A673 (cell line): ENCODE results near the gene IL11RA. TPM values are rescaled to one million over a fixed set of nuclear protein-coding genes. Genes with fewer than 3 reads are reported as not detected.

Experiments
- BruUV-seq: library from RNA; stranded (reverse); fragments of 400-500 nt; replicated peaks from 2 replicates; lab custom pipeline; 2021; lab: Mats Ljungman, UMichigan
- CTCF ChIA-PET: fragments of 300-600 bp; sonication (Branson Sonifier 250); formaldehyde crosslinking; loops from one replicate; lab custom pipeline; 2022; ENCODE audit warnings: antibody characterized with exemption; lab: Charles Lee
- POLR2A ChIA-PET: fragments of 300-600 bp; sonication (Branson Sonifier 250); formaldehyde crosslinking; loops from one replicate; lab custom pipeline; 2022; ENCODE audit warnings: antibody characterized with exemption; ENCODE audit not compliant: low non-redundant PET; lab: Charles Lee
- DNase-seq: peaks from one replicate; pipeline ENCODE4 v3.0.0-alpha.2; 2015; ENCODE audit warnings: low spot score
- H3K27ac ChIP-seq: fragments of 200-600 bp; sonication (generic); 2 replicates; pipeline ENCODE4 v1.5.1; 2016; ENCODE audit warnings: mixed run types, low read depth, mild to moderate bottlenecking, mixed read lengths, antibody characterized with exemption, low read length; ENCODE audit not compliant: poor library complexity, severe bottlenecking
- H3K27me3 ChIP-seq: fragments of 200-600 bp; sonication (generic); replicated peaks from 2 replicates; pipeline ENCODE4 v1.6.1; 2017; ENCODE audit warnings: mixed run types, low read depth, mild to moderate bottlenecking, mixed read lengths, antibody characterized with exemption, low read length; ENCODE audit not compliant: insufficient read depth, poor library complexity
- H3K36me3 ChIP-seq: fragments of 200-600 bp; sonication (generic); 2 replicates; pipeline ENCODE4 v1.6.1; 2016; ENCODE audit warnings: mixed run types, mild to moderate bottlenecking, mixed read lengths, antibody characterized with exemption, low read length; ENCODE audit not compliant: insufficient read depth, poor library complexity, severe bottlenecking
- H3K4me1 ChIP-seq: fragments of 200-600 bp; sonication (generic); 2 replicates; pipeline ENCODE4 v1.6.1; 2017; ENCODE audit warnings: mixed run types, mild to moderate bottlenecking, mixed read lengths, antibody characterized with exemption, low read length; ENCODE audit not compliant: insufficient read depth, poor library complexity, severe bottlenecking
- H3K4me3 ChIP-seq: fragments of 200-600 bp; sonication (generic); 2 replicates; pipeline ENCODE4 v1.5.1; 2016; ENCODE audit warnings: low read depth, mixed run types, mild to moderate bottlenecking, mixed read lengths, low read length; ENCODE audit not compliant: poor library complexity, severe bottlenecking
- H3K9me3 ChIP-seq: fragments of 200-600 bp; sonication (generic); 2 replicates; pipeline ENCODE4 v1.6.1; 2016; ENCODE audit warnings: mixed run types, low read depth, mild to moderate bottlenecking, mixed read lengths, antibody characterized with exemption, low read length; ENCODE audit not compliant: poor library complexity, severe bottlenecking
- EZH2 ChIP-seq: fragments of 200-600 bp; sonication (generic); IDR thresholded peaks from 2 replicates; pipeline ENCODE4 v1.6.1; 2017; ENCODE audit warnings: borderline replicate concordance, low read depth, mild to moderate bottlenecking, mixed read lengths, antibody characterized with exemption, low read length; ENCODE audit not compliant: poor library complexity, severe bottlenecking
- intact Hi-C: fragments of 100-400 bp; cut with micrococcal nuclease; formaldehyde crosslinking; loops from one replicate; pipeline ENCODE4 v1.10.0; 2022; ENCODE audit not compliant: unreplicated experiment
- total RNA-seq: library from RNA; stranded (reverse); gene quantifications from 2 replicates; pipeline ENCODE4 v1.2.3, GENCODE V29; 2021
- TF ChIP-seq, protein P1 (sequence below): fragments of 300-800, 200-600 bp; sonication (generic); conservative IDR thresholded peaks from 2 replicates; pipeline ENCODE4 v1.5.1; 2017; ENCODE audit warnings: low read depth, mild to moderate bottlenecking, antibody characterized with exemption, low read length, moderate library complexity, mixed read lengths

Gene IL11RA
- total RNA-seq, 1 experiment from 2014 or later: 5.6 TPM

DNA sequence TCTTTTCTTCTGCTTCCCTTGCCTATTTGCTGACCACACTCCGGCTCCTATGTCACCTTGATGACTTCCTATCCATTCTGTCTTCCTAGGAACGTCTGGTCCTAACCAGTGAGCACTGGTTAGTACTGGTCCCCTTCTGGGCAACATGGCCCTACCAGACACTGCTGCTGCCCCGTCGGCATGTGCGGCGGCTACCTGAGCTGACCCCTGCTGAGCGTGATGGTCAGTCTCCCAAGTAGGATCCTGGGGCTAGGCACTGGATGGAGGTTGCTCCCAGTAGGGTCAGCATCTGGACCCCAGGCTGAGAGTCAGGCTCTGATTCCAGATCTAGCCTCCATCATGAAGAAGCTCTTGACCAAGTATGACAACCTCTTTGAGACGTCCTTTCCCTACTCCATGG, 3.3 kb upstream of the IL11RA start:
- POLR2A ChIA-PET: no interaction called here

DNA sequence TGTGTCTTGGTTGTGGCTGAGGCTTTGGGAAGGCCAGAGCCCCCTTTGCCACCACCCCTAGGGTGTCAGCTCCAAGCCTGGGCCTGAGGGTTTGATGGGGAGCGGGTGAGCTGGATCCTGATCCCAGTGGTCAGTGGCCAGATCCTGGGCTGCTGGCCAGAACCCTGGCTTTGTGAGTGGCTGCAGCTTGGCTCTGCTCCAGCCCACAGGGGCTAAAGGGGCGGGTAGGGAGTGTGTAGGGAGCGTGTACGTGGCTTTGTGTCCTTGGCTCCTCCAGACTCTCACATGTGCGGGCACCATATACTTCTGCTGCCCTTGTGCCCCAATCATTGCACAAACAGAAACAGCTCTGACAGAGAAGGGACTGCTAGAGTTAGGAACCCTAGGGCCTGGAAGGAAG, 1.2 kb upstream of the IL11RA start:
- Histone ChIP-seq H3K27ac (no peak overlapping the region), H3K36me3 (peaks cover 17% of the 10 kb centered on the region), H3K4me3 (no peak overlapping the region), H3K27me3 (no peaks in the 10 kb centered on the region), H3K9me3 (no peaks in the 10 kb centered on the region), H3K4me1 (peaks cover 33% of the 10 kb centered on the region)
- CTCF ChIA-PET: interaction anchor here (0.7 kb wide), 1 partner anchor 17 kb away, joined by 3 read pairs; no protein-coding TSS in a partner anchor
- no peak for TF ChIP-seq EZH2
- TF ChIP-seq, protein P1, sequence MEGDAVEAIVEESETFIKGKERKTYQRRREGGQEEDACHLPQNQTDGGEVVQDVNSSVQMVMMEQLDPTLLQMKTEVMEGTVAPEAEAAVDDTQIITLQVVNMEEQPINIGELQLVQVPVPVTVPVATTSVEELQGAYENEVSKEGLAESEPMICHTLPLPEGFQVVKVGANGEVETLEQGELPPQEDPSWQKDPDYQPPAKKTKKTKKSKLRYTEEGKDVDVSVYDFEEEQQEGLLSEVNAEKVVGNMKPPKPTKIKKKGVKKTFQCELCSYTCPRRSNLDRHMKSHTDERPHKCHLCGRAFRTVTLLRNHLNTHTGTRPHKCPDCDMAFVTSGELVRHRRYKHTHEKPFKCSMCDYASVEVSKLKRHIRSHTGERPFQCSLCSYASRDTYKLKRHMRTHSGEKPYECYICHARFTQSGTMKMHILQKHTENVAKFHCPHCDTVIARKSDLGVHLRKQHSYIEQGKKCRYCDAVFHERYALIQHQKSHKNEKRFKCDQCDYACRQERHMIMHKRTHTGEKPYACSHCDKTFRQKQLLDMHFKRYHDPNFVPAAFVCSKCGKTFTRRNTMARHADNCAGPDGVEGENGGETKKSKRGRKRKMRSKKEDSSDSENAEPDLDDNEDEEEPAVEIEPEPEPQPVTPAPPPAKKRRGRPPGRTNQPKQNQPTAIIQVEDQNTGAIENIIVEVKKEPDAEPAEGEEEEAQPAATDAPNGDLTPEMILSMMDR: no peak
- intact Hi-C loops: no loop called here
- POLR2A ChIA-PET: no interaction called here
- no peak for DNase-seq
- BruUV-seq: no TSS peak

More for the DNA sequence above, 3.3 kb upstream of the IL11RA start:
- TF ChIP-seq, protein P1: no peak
- no peak for TF ChIP-seq EZH2
- CTCF ChIA-PET: no interaction called here
- Histone ChIP-seq H3K36me3 (peaks cover 17% of the 10 kb centered on the region), H3K27me3 (no peaks in the 10 kb centered on the region), H3K4me3 (no peak overlapping the region), H3K4me1 (peaks cover 18% of the 10 kb centered on the region), H3K27ac (no peak overlapping the region), H3K9me3 (no peaks in the 10 kb centered on the region)
- DNase-seq: no peak
- BruUV-seq: no TSS peak
- intact Hi-C loops: no loop called here

DNA sequence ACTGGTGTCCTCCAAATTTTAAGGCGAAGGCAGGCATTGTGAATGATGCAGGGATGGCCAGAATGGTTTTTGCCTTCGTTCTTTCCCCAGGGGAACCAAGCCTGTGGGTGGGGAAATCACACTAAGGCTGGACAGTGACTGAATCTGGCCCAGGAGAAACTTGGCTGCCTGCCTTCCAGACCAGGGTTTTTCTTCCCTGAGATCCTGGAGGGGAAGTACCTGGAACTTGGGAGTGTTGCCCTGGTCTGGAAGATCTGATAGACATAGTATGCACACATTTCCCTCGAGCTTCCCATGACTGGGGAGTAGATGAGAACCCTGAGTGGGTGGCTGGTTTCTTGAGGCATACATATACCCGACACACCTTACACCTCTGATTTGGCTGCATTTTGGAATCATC, 664 bp upstream of the IL11RA start:
- peaks cover 17% of the 10 kb centered on the region for H3K36me3 ChIP-seq
- DNase-seq: no peak
- H3K27me3 ChIP-seq: no peaks in the 10 kb centered on the region
- ChIA-PET POLR2A (no interaction called here), CTCF (no interaction called here)
- no TSS peak for BruUV-seq
- no peak overlapping the region for H3K27ac ChIP-seq
- H3K9me3 ChIP-seq: no peaks in the 10 kb centered on the region
- H3K4me3 ChIP-seq: no peak overlapping the region
- H3K4me1 ChIP-seq: peaks cover 30% of the 10 kb centered on the region
- no peak for TF ChIP-seq EZH2
- TF ChIP-seq, protein P1: no peak
- intact Hi-C loops: no loop called here
